Glutamatergic neuron (in vitro differentiated cells): ENCODE measurements around the gene COPS7B. TPM values are rescaled to one million over a fixed set of nuclear protein-coding genes. Genes with fewer than 3 reads are reported as not detected.

ENCODE experiments used
- DNase-seq: peaks from one replicate; pipeline ENCODE4 v3.0.0; 2022
- H3K27ac Mint-ChIP-seq: one replicate; pipeline ENCODE4 v1.8.0; 2020; ENCODE audit warnings: mild to moderate bottlenecking, mixed read lengths, inconsistent platforms; ENCODE audit not compliant: unreplicated experiment
- H3K27me3 Mint-ChIP-seq: one replicate; pipeline ENCODE4 v1.8.0; 2020; ENCODE audit warnings: mild to moderate bottlenecking, moderate library complexity, mixed read lengths, inconsistent platforms; ENCODE audit not compliant: unreplicated experiment
- H3K36me3 Mint-ChIP-seq: one replicate; pipeline ENCODE4 v1.8.0; 2020; ENCODE audit warnings: mild to moderate bottlenecking, mixed read lengths, inconsistent platforms; ENCODE audit not compliant: unreplicated experiment
- H3K4me1 Mint-ChIP-seq: one replicate; pipeline ENCODE4 v1.8.0; 2020; ENCODE audit warnings: mild to moderate bottlenecking, low read depth, mixed read lengths, inconsistent platforms; ENCODE audit not compliant: unreplicated experiment
- H3K4me3 Mint-ChIP-seq: one replicate; pipeline ENCODE4 v1.8.0; 2020; ENCODE audit warnings: mild to moderate bottlenecking, mixed read lengths, inconsistent platforms; ENCODE audit not compliant: unreplicated experiment
- H3K9me3 Mint-ChIP-seq: one replicate; pipeline ENCODE4 v1.8.0; 2020; ENCODE audit warnings: mild to moderate bottlenecking, moderate library complexity, mixed read lengths, inconsistent platforms; ENCODE audit not compliant: unreplicated experiment
- CTCF ChIP-seq: fragments of 200-600 bp; sonication (generic); IDR thresholded peaks from one replicate; pipeline ENCODE4 v1.5.0; 2021; ENCODE audit not compliant: partially characterized antibody, unreplicated experiment
- total RNA-seq: library from RNA; stranded (reverse); fragmentation: NEBNext Ultra II Directional; extraction: Animal tissue kit (Norgen Biotek cat#: 25700); gene quantifications from one replicate; pipeline ENCODE4 v1.2.1, GENCODE V29; 2021; ENCODE audit not compliant: unreplicated experiment

The COPS7B gene
- total RNA-seq, 1 donor from 2014 or later = 53.2 TPM

GRCh38 chr2:231781798-231782726 is 4.2 kb upstream of the COPS7B start:
- Mint-ChIP-seq H3K4me3 (peak overlapping the region; percentile 99), H3K4me1 (peaks cover 16% of the 10 kb centered on the region), H3K27ac (peak overlapping the region; percentile 93), H3K27me3 (peaks cover 8% of the 10 kb centered on the region), H3K9me3 (peaks cover 15% of the 10 kb centered on the region), H3K36me3 (no peaks in the 10 kb centered on the region)
- no peak for DNase-seq
- no peak for TF ChIP-seq CTCF

- Mint-ChIP-seq H3K27ac (peak overlapping the region; percentile 88), H3K27me3 (peaks cover 6% of the 10 kb centered on the region)
Measured at GRCh38 chr2:231785413-231785812, 832 bp upstream of the COPS7B start.

GRCh38 chr2:231785822-231786176 is 446 bp upstream of the COPS7B start:
- Mint-ChIP-seq H3K9me3 (peaks cover 13% of the 10 kb centered on the region), H3K27ac (peak overlapping the region; percentile 88), H3K27me3 (peaks cover 7% of the 10 kb centered on the region)

More at GRCh38 chr2:231785413-231785812, 832 bp upstream of the COPS7B start:
- no peak for TF ChIP-seq CTCF
- Mint-ChIP-seq H3K36me3 (no peaks in the 10 kb centered on the region), H3K4me1 (peaks cover 18% of the 10 kb centered on the region), H3K9me3 (peaks cover 13% of the 10 kb centered on the region), H3K4me3 (peak overlapping the region; percentile 90)
- DNase-seq = no peak

GRCh38 chr2:231786917-231787292 is 660 bp downstream of the COPS7B start:
- Mint-ChIP-seq H3K27me3 (peaks cover 8% of the 10 kb centered on the region), H3K4me3 (peak overlapping the region; percentile 93), H3K9me3 (peaks cover 13% of the 10 kb centered on the region), H3K36me3 (no peaks in the 10 kb centered on the region), H3K4me1 (peaks cover 18% of the 10 kb centered on the region), H3K27ac (peak overlapping the region; percentile 78)
- no peak for TF ChIP-seq CTCF
- DNase-seq = no peak

More at GRCh38 chr2:231785822-231786176, 446 bp upstream of the COPS7B start:
- H3K4me3 Mint-ChIP-seq = peak overlapping the region; percentile 90
- H3K36me3 Mint-ChIP-seq = no peaks in the 10 kb centered on the region
- DNase-seq = no peak
- no peak for TF ChIP-seq CTCF
- peaks cover 18% of the 10 kb centered on the region for H3K4me1 Mint-ChIP-seq

GRCh38 chr2:231791107-231791506 is 4.9 kb downstream of the COPS7B start:
- DNase-seq = no peak
- peaks cover 8% of the 10 kb centered on the region for H3K4me1 Mint-ChIP-seq
- H3K9me3 Mint-ChIP-seq = peaks cover 5% of the 10 kb centered on the region
- peaks cover 6% of the 10 kb centered on the region for H3K27me3 Mint-ChIP-seq
- TF ChIP-seq CTCF = no peak
- H3K27ac Mint-ChIP-seq = no peak overlapping the region
- H3K36me3 Mint-ChIP-seq = no peaks in the 10 kb centered on the region
- H3K4me3 Mint-ChIP-seq = no peak overlapping the region
